GM06990 (cell line): ENCODE measurements around the gene CPA5.

Source experiments
- DNase-seq: peaks from one replicate; pipeline ENCODE4 v3.0.0-alpha.2; 2011; ENCODE audit not compliant: insufficient read length; ENCODE audit errors: extremely low read depth
- H3K27me3 ChIP-seq: replicated peaks from 2 replicates; pipeline ENCODE4 v1.6.0; 2011; ENCODE audit warnings: low read length; ENCODE audit not compliant: control insufficient read depth, insufficient read depth
- H3K36me3 ChIP-seq: 2 replicates; pipeline ENCODE4 v1.5.1; 2011; ENCODE audit warnings: low read length; ENCODE audit not compliant: control insufficient read depth, insufficient read depth
- H3K4me3 ChIP-seq: replicated peaks from 2 replicates; pipeline ENCODE4 v1.5.1; 2011; ENCODE audit warnings: low read depth, mild to moderate bottlenecking, control low read depth, low read length
- CTCF ChIP-seq: IDR thresholded peaks from 2 replicates; pipeline ENCODE4 v1.5.1; 2011; ENCODE audit warnings: low read length, control low read depth, mild to moderate bottlenecking, inconsistent platforms; ENCODE audit not compliant: insufficient read depth, poor library complexity, severe bottlenecking

The CPA5 gene

GRCh38 chr7:130367836-130368746 lies 23.5 kb downstream of the CPA5 start:
- Histone ChIP-seq H3K27me3 (no peaks in the 10 kb centered on the region), H3K36me3 (no peaks in the 10 kb centered on the region), H3K4me3 (no peak overlapping the region)
- DNase-seq, result no peak
- TF ChIP-seq CTCF, result no peak

GRCh38 chr7:130369110-130369711 lies 24.6 kb downstream of the CPA5 start:
- Histone ChIP-seq H3K27me3 (no peaks in the 10 kb centered on the region), H3K36me3 (no peaks in the 10 kb centered on the region), H3K4me3 (no peak overlapping the region)
- DNase-seq, result no peak
- TF ChIP-seq CTCF, result no peak

- Histone ChIP-seq H3K27me3 (no peaks in the 10 kb centered on the region), H3K36me3 (no peaks in the 10 kb centered on the region), H3K4me3 (no peak overlapping the region)
- TF ChIP-seq CTCF, result no peak
- no peak for DNase-seq
Measured at GRCh38 chr7:130369831-130370550, 25.4 kb downstream of the CPA5 start.

GRCh38 chr7:130371046-130371445 lies 26.4 kb downstream of the CPA5 start:
- Histone ChIP-seq H3K36me3 (no peaks in the 10 kb centered on the region), H3K4me3 (no peak overlapping the region), H3K27me3 (no peaks in the 10 kb centered on the region)
- TF ChIP-seq CTCF, result no peak
- no peak for DNase-seq

- Histone ChIP-seq H3K27me3 (no peaks in the 10 kb centered on the region), H3K36me3 (no peaks in the 10 kb centered on the region), H3K4me3 (no peak overlapping the region)
- TF ChIP-seq CTCF, result no peak
- no peak for DNase-seq
Measured at GRCh38 chr7:130372402-130373165, 28.0 kb downstream of the CPA5 start.
